PC-3 (cell line): ENCODE results near the gene ADARB2.

Source experiments
- EZH2 ChIP-seq: fragments of 300-600 bp; sonication (generic); IDR thresholded peaks from one replicate; pipeline ENCODE4 v1.6.1; 2017; ENCODE audit warnings: antibody characterized with exemption, mild to moderate bottlenecking, low read length; ENCODE audit not compliant: unreplicated experiment
- EZH2phosphoT487 ChIP-seq: fragments of 300-600 bp; sonication (generic); IDR thresholded peaks from 2 replicates; pipeline ENCODE4 v1.6.1; 2018; ENCODE audit warnings: mild to moderate bottlenecking, antibody characterized with exemption, low read length, borderline replicate concordance
- TF ChIP-seq, protein P1 (sequence below): fragments of 300-600 bp; sonication (generic); conservative IDR thresholded peaks from 2 replicates; pipeline ENCODE4 v1.5.1; 2017; ENCODE audit warnings: antibody characterized with exemption, low read depth, mild to moderate bottlenecking, low read length

- TF ChIP-seq, protein P1, sequence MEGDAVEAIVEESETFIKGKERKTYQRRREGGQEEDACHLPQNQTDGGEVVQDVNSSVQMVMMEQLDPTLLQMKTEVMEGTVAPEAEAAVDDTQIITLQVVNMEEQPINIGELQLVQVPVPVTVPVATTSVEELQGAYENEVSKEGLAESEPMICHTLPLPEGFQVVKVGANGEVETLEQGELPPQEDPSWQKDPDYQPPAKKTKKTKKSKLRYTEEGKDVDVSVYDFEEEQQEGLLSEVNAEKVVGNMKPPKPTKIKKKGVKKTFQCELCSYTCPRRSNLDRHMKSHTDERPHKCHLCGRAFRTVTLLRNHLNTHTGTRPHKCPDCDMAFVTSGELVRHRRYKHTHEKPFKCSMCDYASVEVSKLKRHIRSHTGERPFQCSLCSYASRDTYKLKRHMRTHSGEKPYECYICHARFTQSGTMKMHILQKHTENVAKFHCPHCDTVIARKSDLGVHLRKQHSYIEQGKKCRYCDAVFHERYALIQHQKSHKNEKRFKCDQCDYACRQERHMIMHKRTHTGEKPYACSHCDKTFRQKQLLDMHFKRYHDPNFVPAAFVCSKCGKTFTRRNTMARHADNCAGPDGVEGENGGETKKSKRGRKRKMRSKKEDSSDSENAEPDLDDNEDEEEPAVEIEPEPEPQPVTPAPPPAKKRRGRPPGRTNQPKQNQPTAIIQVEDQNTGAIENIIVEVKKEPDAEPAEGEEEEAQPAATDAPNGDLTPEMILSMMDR, result no peak
- no peak for TF ChIP-seq EZH2
- TF ChIP-seq EZH2phosphoT487, result no peak
These were observed 78.7 kb downstream of the ADARB2 start for GRCh38 chr10:1658658-1659057.
